GM12878 (cell line): Measurements from ENCODE around the gene GP9. TPM values are rescaled to one million over a fixed set of nuclear protein-coding genes. Genes with fewer than 3 reads are reported as not detected.

Source experiments
- CEBPZ ChIP-seq: fragments of 150-350 bp; IDR thresholded peaks from 2 replicates; pipeline ENCODE4 v1.6.1; 2016; ENCODE audit warnings: low read depth, low read length
- IRF5 ChIP-seq: fragments of 450-650 bp; IDR thresholded peaks from 2 replicates; pipeline ENCODE4 v1.6.1; 2017; ENCODE audit warnings: borderline replicate concordance
- LARP7 ChIP-seq: fragments of 450-650 bp; IDR thresholded peaks from 2 replicates; pipeline ENCODE4 v1.6.1; 2017; ENCODE audit warnings: mild to moderate bottlenecking
- NBN ChIP-seq: fragments of 450-650 bp; IDR thresholded peaks from 2 replicates; pipeline ENCODE4 v1.6.1; 2016
- NFXL1 ChIP-seq: fragments of 450-650 bp; IDR thresholded peaks from 2 replicates; pipeline ENCODE4 v1.6.1; 2017; ENCODE audit warnings: antibody characterized with exemption, mild to moderate bottlenecking, borderline replicate concordance
- NKRF ChIP-seq: fragments of 450-650 bp; conservative IDR thresholded peaks from 2 replicates; pipeline ENCODE4 v1.6.1; 2017; ENCODE audit warnings: mild to moderate bottlenecking, moderate library complexity
- POLR2AphosphoS2 ChIP-seq: IDR thresholded peaks from 2 replicates; pipeline ENCODE4 v1.6.1; 2011; ENCODE audit warnings: low read depth, mild to moderate bottlenecking, low read length, improper control_type of control experiment, moderate library complexity
- PRDM15 ChIP-seq: fragments of 450-650 bp; formaldehyde crosslinking; IDR thresholded peaks from 2 replicates; pipeline ENCODE4 v1.4.0; 2020; ENCODE audit warnings: mild to moderate bottlenecking, moderate library complexity
- RCOR1 ChIP-seq: conservative IDR thresholded peaks from 2 replicates; pipeline ENCODE4 v1.6.1; 2012; ENCODE audit warnings: low read depth, low read length, improper control_type of control experiment
- ZBTB11 ChIP-seq: fragments of 450-650 bp; formaldehyde crosslinking; IDR thresholded peaks from 2 replicates; pipeline ENCODE4 v1.5.0; 2022; ENCODE audit warnings: mild to moderate bottlenecking, missing genetic modification characterization
- ZNF207 ChIP-seq: fragments of 450-650 bp; IDR thresholded peaks from 2 replicates; pipeline ENCODE4 v1.6.1; 2014; ENCODE audit warnings: antibody characterized with exemption, mild to moderate bottlenecking, borderline replicate concordance
- ZNF217 ChIP-seq: fragments of 450-650 bp; IDR thresholded peaks from 2 replicates; pipeline ENCODE4 v1.6.1; 2017; ENCODE audit warnings: antibody characterized with exemption, mild to moderate bottlenecking
- ZNF24 ChIP-seq: fragments of 450-650 bp; IDR thresholded peaks from 2 replicates; pipeline ENCODE4 v1.6.1; 2017; ENCODE audit warnings: antibody characterized with exemption, mild to moderate bottlenecking
- ZNF622 ChIP-seq: fragments of 450-650 bp; IDR thresholded peaks from 2 replicates; pipeline ENCODE4 v1.6.1; 2017; ENCODE audit warnings: mild to moderate bottlenecking, inconsistent platforms
- polyA plus RNA-seq, 11 experiments: library from polyadenylated mRNA; depleted of rRNA in 4 of 11; unstranded in 6 of 11; stranded (reverse) in 5 of 11; fragments of >200 nt; fragmentation: Nextera tagmentation in 4 of 11; fragmentation: Illumina TruSeq in 1 of 11; extraction: Ambion mirVana in 4 of 11; extraction: Trizol in 1 of 11; gene quantifications; 1 replicate in 1 of 11; 2 replicates in 10 of 11; pipeline versions ENCODE4 v1.2.1 to v1.2.3, GENCODE V29; 2011 to 2016; ENCODE audit warnings: inconsistent platforms in 2 of 11, missing spikeins in 2 of 11, low read depth in 1 of 11
- total RNA-seq, 4 experiments: library from RNA; depleted of rRNA in 3 of 4; stranded (reverse); fragments of >200 nt in 3 of 4; fragmentation: Illumina TruSeq in 1 of 4; extraction: Trizol in 1 of 4; gene quantifications; 2 replicates each; pipeline versions ENCODE4 v1.2.1 to v1.2.3, GENCODE V29; 2013 to 2021

GP9 gene
- total and polyA plus RNA-seq, 10 of the 15 experiments (the other 5 are each of a cell fraction or from before 2014, with no cell fraction given) = 0.15 TPM; not detected in 9

GRCh38 chr3:129026728-129027543, 33.6 kb upstream of the GP9 start (continued):
- TF ChIP-seq ZBTB11 (CRISPR knock-in tag) (no peak), PRDM15 (CRISPR knock-in tag) (no peak), CEBPZ (no peak), NKRF (no peak; the same call in 1 of the 2 replicates), ZNF207 (peak; percentile 67; the same call in 1 of the 2 replicates), POLR2AphosphoS2 (0 out of 2 replicates have a peak, but pooled peaks have one; percentile 52), ZNF217 (0 out of 2 replicates have a peak, but pooled peaks have one; percentile 53), IRF5 (no peak), NBN (0 out of 2 replicates have a peak, but pooled peaks have one; percentile 30), ZNF24 (no peak), RCOR1 (no peak), ZNF622 (no peak), NFXL1 (no peak), LARP7 (peak; percentile 71; the same call in 1 of the 2 replicates)
